Measurements from ENCODE around the gene DUSP10. TPM values are rescaled to one million over a fixed set of nuclear protein-coding genes. Genes with fewer than 3 reads are reported as not detected.

Gene DUSP10
- total and polyA plus RNA-seq, 9 donors: 0.81 to 8.5 (median 2.0) TPM

- peaks cover 4% of the 10 kb centered on the region for H3K4me1 ChIP-seq (ENCODE audit: insufficient read depth)
- no peaks in the 10 kb centered on the region for H3K27me3 ChIP-seq
- no peak overlapping the region for H3K27ac ChIP-seq
- intact Hi-C loops (cut with DNase I): no loop called here
- H3K9me3 ChIP-seq: no peaks in the 10 kb centered on the region
- DNase-seq: no peak
- H3K36me3 ChIP-seq: no peaks in the 10 kb centered on the region
- TF ChIP-seq EP300 (IDR thresholded peaks at IDR 0.05) (no peak), CTCF (IDR thresholded peaks at IDR 0.05) (no peak), POLR2A (IDR thresholded peaks at IDR 0.05) (no peak)
- no peak overlapping the region for H3K4me3 ChIP-seq
Observed at GRCh38 chr1:221732052-221732451, 9.8 kb downstream of the DUSP10 start.

GRCh38 chr1:221729771-221730330 is 12.0 kb downstream of the DUSP10 start:
- 14 to 28% (median 20%) methylated on average over 6 of the region's 6 CpGs for WGBS, 3 donors
- Histone ChIP-seq H3K4me1 (ENCODE audit: insufficient read depth) (peaks cover 4% of the 10 kb centered on the region), H3K36me3 (no peaks in the 10 kb centered on the region), H3K9me3 (no peaks in the 10 kb centered on the region), H3K27me3 (no peaks in the 10 kb centered on the region), H3K4me3 (no peak overlapping the region), H3K27ac (peak overlapping the region in 1 of 2 donors; percentile 50)
- TF ChIP-seq CTCF (IDR thresholded peaks at IDR 0.05): no peak
- no peak for TF ChIP-seq POLR2A (IDR thresholded peaks at IDR 0.05)
- no peak for TF ChIP-seq EP300 (IDR thresholded peaks at IDR 0.05)
- no peak for DNase-seq
- intact Hi-C loops (cut with DNase I): no loop called here

- no peak for DNase-seq
- H3K4me3 ChIP-seq: no peak overlapping the region
- H3K36me3 ChIP-seq: no peaks in the 10 kb centered on the region
- peaks cover 4% of the 10 kb centered on the region for H3K4me1 ChIP-seq (ENCODE audit: insufficient read depth)
- H3K27me3 ChIP-seq: no peaks in the 10 kb centered on the region
- no peaks in the 10 kb centered on the region for H3K9me3 ChIP-seq
- TF ChIP-seq CTCF (IDR thresholded peaks at IDR 0.05): no peak
- no peak for TF ChIP-seq EP300 (IDR thresholded peaks at IDR 0.05)
- no peak for TF ChIP-seq POLR2A (IDR thresholded peaks at IDR 0.05)
- no peak overlapping the region for H3K27ac ChIP-seq
- intact Hi-C loops (cut with DNase I): no loop called here
- 96 to 100% (median 99%) methylated on average over 1 of the region's 1 CpG for WGBS, 3 donors
Observed at GRCh38 chr1:221728037-221728505, 13.8 kb downstream of the DUSP10 start.

- Histone ChIP-seq H3K4me3 (no peak overlapping the region), H3K36me3 (no peaks in the 10 kb centered on the region), H3K27me3 (no peaks in the 10 kb centered on the region), H3K27ac (no peak overlapping the region), H3K9me3 (no peaks in the 10 kb centered on the region), H3K4me1 (ENCODE audit: insufficient read depth) (peaks cover 4% of the 10 kb centered on the region)
- WGBS, 3 donors: 91 to 97% (median 97%) methylated on average over 3 of the region's 3 CpGs
- TF ChIP-seq CTCF (IDR thresholded peaks at IDR 0.05) (no peak), EP300 (IDR thresholded peaks at IDR 0.05) (no peak), POLR2A (IDR thresholded peaks at IDR 0.05) (no peak)
- intact Hi-C loops (cut with DNase I): no loop called here
- DNase-seq: no peak
Observed at GRCh38 chr1:221727146-221728036, 14.5 kb downstream of the DUSP10 start.

Measured in ovary (tissue), 9 donors.